ENCODE results near the gene NRDE2.

NRDE2 gene

DNA sequence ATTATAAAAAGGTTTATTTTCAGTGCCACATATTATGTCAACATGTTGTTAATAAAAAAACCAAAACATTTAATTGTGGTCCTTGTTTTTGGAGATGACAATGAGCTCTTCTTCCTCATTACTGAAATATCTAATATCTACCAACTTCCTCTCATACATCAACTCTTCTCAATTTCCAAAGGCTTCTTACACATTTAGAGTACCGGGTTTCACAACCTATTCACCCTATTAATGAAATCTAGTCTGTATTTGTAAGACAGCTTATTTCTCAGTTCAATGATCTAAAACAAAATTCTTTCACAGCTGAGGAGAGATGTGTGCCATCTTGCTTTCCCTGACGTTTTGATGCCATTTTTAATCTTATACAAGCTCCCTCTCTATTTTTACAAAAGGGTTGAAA, 14.5 kb downstream of the NRDE2 start:
- TF ChIP-seq, protein P1, sequence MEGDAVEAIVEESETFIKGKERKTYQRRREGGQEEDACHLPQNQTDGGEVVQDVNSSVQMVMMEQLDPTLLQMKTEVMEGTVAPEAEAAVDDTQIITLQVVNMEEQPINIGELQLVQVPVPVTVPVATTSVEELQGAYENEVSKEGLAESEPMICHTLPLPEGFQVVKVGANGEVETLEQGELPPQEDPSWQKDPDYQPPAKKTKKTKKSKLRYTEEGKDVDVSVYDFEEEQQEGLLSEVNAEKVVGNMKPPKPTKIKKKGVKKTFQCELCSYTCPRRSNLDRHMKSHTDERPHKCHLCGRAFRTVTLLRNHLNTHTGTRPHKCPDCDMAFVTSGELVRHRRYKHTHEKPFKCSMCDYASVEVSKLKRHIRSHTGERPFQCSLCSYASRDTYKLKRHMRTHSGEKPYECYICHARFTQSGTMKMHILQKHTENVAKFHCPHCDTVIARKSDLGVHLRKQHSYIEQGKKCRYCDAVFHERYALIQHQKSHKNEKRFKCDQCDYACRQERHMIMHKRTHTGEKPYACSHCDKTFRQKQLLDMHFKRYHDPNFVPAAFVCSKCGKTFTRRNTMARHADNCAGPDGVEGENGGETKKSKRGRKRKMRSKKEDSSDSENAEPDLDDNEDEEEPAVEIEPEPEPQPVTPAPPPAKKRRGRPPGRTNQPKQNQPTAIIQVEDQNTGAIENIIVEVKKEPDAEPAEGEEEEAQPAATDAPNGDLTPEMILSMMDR (conservative IDR thresholded peaks at IDR 0.05; ENCODE audit: low read depth, low read length) = no peak
- no peak overlapping the region for H3K4me3 ChIP-seq (IDR thresholded peaks at IDR 0.05; ENCODE audit: insufficient read depth, low read depth, low read length)
- no peaks in the 10 kb centered on the region for H3K36me3 ChIP-seq (ENCODE audit: insufficient read depth)
- no peak overlapping the region for H2AFZ ChIP-seq (ENCODE audit: low read depth)
- H3K4me1 ChIP-seq (ENCODE audit: low read depth, poor library complexity, severe bottlenecking) = no peaks in the 10 kb centered on the region
- no peak overlapping the region for H3K9ac ChIP-seq
- no peaks in the 10 kb centered on the region for H3K79me2 ChIP-seq (ENCODE audit: insufficient read depth, low read depth)
- H3K4me2 ChIP-seq = no peak overlapping the region
- no peaks in the 10 kb centered on the region for H3K27me3 ChIP-seq (ENCODE audit: insufficient read depth, low read depth)
- H4K20me1 ChIP-seq (ENCODE audit: insufficient read depth) = no peaks in the 10 kb centered on the region
- no peak overlapping the region for H3K27ac ChIP-seq

DNA sequence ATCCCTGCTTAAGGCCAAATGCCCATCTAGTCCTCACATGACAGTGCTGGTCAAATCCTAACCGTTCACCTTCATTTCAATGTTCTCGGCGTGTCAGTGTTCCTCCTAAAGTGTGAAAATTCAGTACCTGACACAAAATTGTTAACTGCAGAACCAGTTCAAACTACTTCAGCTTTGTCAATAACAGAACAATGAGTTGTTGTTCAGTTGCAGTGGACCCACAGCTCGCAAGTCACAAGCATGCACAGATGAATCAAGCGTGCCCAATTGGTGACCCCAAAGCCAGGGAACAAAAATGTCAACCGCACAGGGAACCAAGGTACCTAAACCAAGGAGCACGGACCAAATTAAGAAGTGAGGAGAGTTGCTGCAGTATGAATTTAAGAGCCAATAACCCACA, 23.2 kb downstream of the NRDE2 start:
- H3K27ac ChIP-seq = no peak overlapping the region
- no peaks in the 10 kb centered on the region for H3K4me1 ChIP-seq (ENCODE audit: low read depth, poor library complexity, severe bottlenecking)
- H3K79me2 ChIP-seq (ENCODE audit: insufficient read depth, low read depth) = no peaks in the 10 kb centered on the region
- H3K36me3 ChIP-seq (ENCODE audit: insufficient read depth) = no peaks in the 10 kb centered on the region
- no peak overlapping the region for H2AFZ ChIP-seq (ENCODE audit: low read depth)
- H3K27me3 ChIP-seq (ENCODE audit: insufficient read depth, low read depth) = no peaks in the 10 kb centered on the region
- no peaks in the 10 kb centered on the region for H4K20me1 ChIP-seq (ENCODE audit: insufficient read depth)
- no peak overlapping the region for H3K4me3 ChIP-seq (IDR thresholded peaks at IDR 0.05; ENCODE audit: insufficient read depth, low read depth, low read length)
- no peak overlapping the region for H3K4me2 ChIP-seq
- H3K9ac ChIP-seq = no peak overlapping the region
- TF ChIP-seq, protein P1 (conservative IDR thresholded peaks at IDR 0.05; ENCODE audit: low read depth, low read length) = no peak

DNA sequence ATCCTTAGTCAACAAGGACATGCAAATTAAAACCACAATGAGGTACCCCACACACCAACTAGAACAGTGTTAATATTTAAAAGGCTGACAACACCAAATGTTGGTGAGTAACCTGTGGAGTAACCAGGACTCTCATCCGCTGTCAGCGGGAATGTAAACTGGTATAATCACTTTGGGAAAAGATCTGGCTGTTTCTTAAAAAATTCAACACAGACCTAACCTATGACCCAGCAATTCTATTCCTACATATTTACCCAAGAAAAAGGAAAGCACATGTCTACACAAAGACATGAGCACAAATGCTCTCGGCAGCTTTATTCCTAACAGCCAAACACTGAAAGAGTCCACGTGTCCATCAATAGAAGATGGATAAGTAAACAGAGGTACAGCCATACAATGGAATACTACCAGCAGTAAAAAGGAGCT, 26.6 kb downstream of the NRDE2 start:
- H3K4me3 ChIP-seq (IDR thresholded peaks at IDR 0.05; ENCODE audit: insufficient read depth, low read depth, low read length) = no peak overlapping the region
- H3K79me2 ChIP-seq (ENCODE audit: insufficient read depth, low read depth) = no peaks in the 10 kb centered on the region
- no peaks in the 10 kb centered on the region for H3K36me3 ChIP-seq (ENCODE audit: insufficient read depth)
- H2AFZ ChIP-seq (ENCODE audit: low read depth) = no peak overlapping the region
- no peak overlapping the region for H3K27ac ChIP-seq
- H4K20me1 ChIP-seq (ENCODE audit: insufficient read depth) = no peaks in the 10 kb centered on the region
- no peaks in the 10 kb centered on the region for H3K27me3 ChIP-seq (ENCODE audit: insufficient read depth, low read depth)
- no peak overlapping the region for H3K4me2 ChIP-seq
- TF ChIP-seq, protein P1 (conservative IDR thresholded peaks at IDR 0.05; ENCODE audit: low read depth, low read length) = no peak
- no peak overlapping the region for H3K9ac ChIP-seq
- H3K4me1 ChIP-seq (ENCODE audit: low read depth, poor library complexity, severe bottlenecking) = no peaks in the 10 kb centered on the region

DNA sequence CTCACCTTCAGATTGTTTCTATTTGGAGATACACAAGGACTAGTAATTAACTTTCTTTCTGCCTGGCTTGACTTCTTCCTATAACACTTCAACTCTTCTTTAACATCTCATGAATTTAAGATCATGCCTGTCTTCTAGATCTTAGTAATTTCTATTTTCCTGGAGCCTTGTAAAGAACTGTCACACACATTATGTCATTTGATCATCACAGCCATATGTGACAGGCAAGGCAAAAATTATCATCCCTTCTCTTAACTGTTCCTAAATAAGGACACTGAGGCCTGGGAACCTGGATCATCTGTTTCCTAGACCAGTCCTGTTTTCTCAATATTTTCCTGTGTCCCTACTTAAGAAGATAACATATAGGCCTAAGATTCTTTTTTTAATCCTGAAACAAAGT, 27.2 kb downstream of the NRDE2 start:
- TF ChIP-seq, protein P1 (conservative IDR thresholded peaks at IDR 0.05; ENCODE audit: low read depth, low read length) = no peak
- H3K27me3 ChIP-seq (ENCODE audit: insufficient read depth, low read depth) = no peaks in the 10 kb centered on the region
- H3K4me1 ChIP-seq (ENCODE audit: low read depth, poor library complexity, severe bottlenecking) = no peaks in the 10 kb centered on the region

More for the DNA sequence above, 27.2 kb downstream of the NRDE2 start:
- Histone ChIP-seq H3K79me2 (ENCODE audit: insufficient read depth, low read depth) (no peaks in the 10 kb centered on the region), H4K20me1 (ENCODE audit: insufficient read depth) (no peaks in the 10 kb centered on the region), H2AFZ (ENCODE audit: low read depth) (no peak overlapping the region), H3K4me3 (IDR thresholded peaks at IDR 0.05; ENCODE audit: insufficient read depth, low read depth, low read length) (no peak overlapping the region), H3K9ac (no peak overlapping the region), H3K36me3 (ENCODE audit: insufficient read depth) (no peaks in the 10 kb centered on the region), H3K4me2 (no peak overlapping the region), H3K27ac (no peak overlapping the region)

Measured in KMS-11 (cell line).